Measurements from ENCODE around the gene FNTB. TPM values are rescaled to one million over a fixed set of nuclear protein-coding genes. Genes with fewer than 3 reads are reported as not detected.
A peak's percentile ranks its signal among the peaks of the same experiment; 100 is the strongest.

Gene FNTB
- total RNA-seq, 2 donors from 2014 or later: 17.2 to 21.3 TPM

DNA sequence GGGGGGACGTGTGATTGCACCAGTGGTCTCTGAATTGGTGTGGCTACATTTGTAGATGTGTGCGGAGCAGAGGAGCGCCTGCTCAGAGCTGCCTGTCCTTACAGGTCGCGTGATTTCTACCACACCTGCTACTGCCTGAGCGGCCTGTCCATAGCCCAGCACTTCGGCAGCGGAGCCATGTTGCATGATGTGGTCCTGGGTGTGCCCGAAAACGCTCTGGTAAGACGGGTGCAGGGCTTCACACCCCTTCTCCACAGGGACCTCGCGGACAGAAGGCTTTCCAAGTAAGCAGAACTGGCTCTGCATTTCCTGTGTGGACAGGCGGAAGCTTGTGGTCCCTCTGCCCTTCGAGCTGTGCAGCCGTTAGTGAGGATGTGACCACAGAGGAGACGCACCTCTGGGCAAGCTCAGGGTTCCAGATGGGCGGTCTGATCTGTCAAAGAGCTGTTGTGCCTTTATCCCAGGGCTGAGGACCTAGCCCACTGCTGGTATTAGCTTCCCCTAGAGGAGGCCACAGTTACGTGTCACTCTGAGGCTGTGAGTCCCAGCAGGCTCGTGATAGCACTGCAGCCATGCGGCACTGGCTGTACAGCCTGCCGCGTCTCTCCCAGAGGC is 67.9 kb downstream of the FNTB start:
- 88 to 92% methylated on average over 19 to 23 of the region's 23 CpGs for WGBS, 2 experiments (ENCODE audit: insufficient coverage in 1 of 2, insufficient read length in 1 of 2)

DNA sequence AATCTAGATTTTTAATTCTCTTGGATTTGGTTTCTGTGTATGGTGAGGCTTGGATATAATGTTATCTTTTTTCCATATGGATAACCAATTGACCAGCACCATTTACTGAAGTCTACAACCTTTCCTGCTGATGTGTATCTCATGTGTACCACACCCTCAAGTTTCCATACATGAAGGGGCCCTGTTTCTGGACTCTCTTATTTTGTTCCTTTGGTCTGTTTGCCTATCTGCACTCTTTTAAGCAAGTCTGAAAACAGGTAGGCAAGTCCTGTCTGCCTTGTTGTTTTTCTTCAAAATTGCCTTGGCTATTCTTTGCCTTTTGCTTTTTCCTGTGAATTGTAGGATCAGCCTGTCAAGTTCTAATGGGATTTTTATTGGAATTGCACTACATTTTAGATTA is 71.0 kb downstream of the FNTB start:
- no peak for DNase-seq
- Histone ChIP-seq H3K27me3 (ENCODE audit: control insufficient read depth, insufficient read depth, low read length, poor library complexity, severe bottlenecking) (no peaks in the 10 kb centered on the region), H3K9ac (ENCODE audit: extremely low read depth, low read length, poor library complexity, severe bottlenecking) (no peak overlapping the region), H3K9me3 (ENCODE audit: control insufficient read depth, low read length) (no peaks in the 10 kb centered on the region), H3K27ac (ENCODE audit: low read depth, low read length) (no peak overlapping the region), H3K36me3 (ENCODE audit: control insufficient read depth, insufficient read depth, low read length) (peaks cover 33% of the 10 kb centered on the region), H3K4me3 (ENCODE audit: low read length) (no peak overlapping the region), H3K4me1 (ENCODE audit: control insufficient read depth, insufficient read depth, low read length) (no peaks in the 10 kb centered on the region)
- H3K36me3 Mint-ChIP-seq (ENCODE audit: low read depth): peaks cover 47% of the 10 kb centered on the region
- no peak overlapping the region for H3K4me3 Mint-ChIP-seq
- H3K27ac Mint-ChIP-seq: no peak overlapping the region
- H3K9me3 Mint-ChIP-seq: no peaks in the 10 kb centered on the region
- TF ChIP-seq, protein P1, sequence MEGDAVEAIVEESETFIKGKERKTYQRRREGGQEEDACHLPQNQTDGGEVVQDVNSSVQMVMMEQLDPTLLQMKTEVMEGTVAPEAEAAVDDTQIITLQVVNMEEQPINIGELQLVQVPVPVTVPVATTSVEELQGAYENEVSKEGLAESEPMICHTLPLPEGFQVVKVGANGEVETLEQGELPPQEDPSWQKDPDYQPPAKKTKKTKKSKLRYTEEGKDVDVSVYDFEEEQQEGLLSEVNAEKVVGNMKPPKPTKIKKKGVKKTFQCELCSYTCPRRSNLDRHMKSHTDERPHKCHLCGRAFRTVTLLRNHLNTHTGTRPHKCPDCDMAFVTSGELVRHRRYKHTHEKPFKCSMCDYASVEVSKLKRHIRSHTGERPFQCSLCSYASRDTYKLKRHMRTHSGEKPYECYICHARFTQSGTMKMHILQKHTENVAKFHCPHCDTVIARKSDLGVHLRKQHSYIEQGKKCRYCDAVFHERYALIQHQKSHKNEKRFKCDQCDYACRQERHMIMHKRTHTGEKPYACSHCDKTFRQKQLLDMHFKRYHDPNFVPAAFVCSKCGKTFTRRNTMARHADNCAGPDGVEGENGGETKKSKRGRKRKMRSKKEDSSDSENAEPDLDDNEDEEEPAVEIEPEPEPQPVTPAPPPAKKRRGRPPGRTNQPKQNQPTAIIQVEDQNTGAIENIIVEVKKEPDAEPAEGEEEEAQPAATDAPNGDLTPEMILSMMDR (conservative IDR thresholded peaks at IDR 0.05): no peak
- H3K27me3 Mint-ChIP-seq (ENCODE audit: insufficient read depth): no peaks in the 10 kb centered on the region
- no peaks in the 10 kb centered on the region for H3K4me1 Mint-ChIP-seq

More for the DNA sequence above, 67.9 kb downstream of the FNTB start:
- no peak overlapping the region for H3K27ac Mint-ChIP-seq
- DNase-seq: no peak
- Histone ChIP-seq H3K4me3 (ENCODE audit: low read length) (no peak overlapping the region), H3K9me3 (ENCODE audit: control insufficient read depth, low read length) (no peaks in the 10 kb centered on the region), H3K27me3 (ENCODE audit: control insufficient read depth, insufficient read depth, low read length, poor library complexity, severe bottlenecking) (no peaks in the 10 kb centered on the region), H3K36me3 (ENCODE audit: control insufficient read depth, insufficient read depth, low read length) (peaks cover 20% of the 10 kb centered on the region), H3K27ac (ENCODE audit: low read depth, low read length) (no peak overlapping the region), H3K4me1 (ENCODE audit: control insufficient read depth, insufficient read depth, low read length) (no peaks in the 10 kb centered on the region), H3K9ac (ENCODE audit: extremely low read depth, low read length, poor library complexity, severe bottlenecking) (no peak overlapping the region)
- H3K9me3 Mint-ChIP-seq: no peaks in the 10 kb centered on the region
- H3K4me3 Mint-ChIP-seq: no peak overlapping the region
- peaks cover 32% of the 10 kb centered on the region for H3K36me3 Mint-ChIP-seq (ENCODE audit: low read depth)
- H3K27me3 Mint-ChIP-seq (ENCODE audit: insufficient read depth): no peaks in the 10 kb centered on the region
- TF ChIP-seq, protein P1 (conservative IDR thresholded peaks at IDR 0.05): no peak
- no peaks in the 10 kb centered on the region for H3K4me1 Mint-ChIP-seq

DNA sequence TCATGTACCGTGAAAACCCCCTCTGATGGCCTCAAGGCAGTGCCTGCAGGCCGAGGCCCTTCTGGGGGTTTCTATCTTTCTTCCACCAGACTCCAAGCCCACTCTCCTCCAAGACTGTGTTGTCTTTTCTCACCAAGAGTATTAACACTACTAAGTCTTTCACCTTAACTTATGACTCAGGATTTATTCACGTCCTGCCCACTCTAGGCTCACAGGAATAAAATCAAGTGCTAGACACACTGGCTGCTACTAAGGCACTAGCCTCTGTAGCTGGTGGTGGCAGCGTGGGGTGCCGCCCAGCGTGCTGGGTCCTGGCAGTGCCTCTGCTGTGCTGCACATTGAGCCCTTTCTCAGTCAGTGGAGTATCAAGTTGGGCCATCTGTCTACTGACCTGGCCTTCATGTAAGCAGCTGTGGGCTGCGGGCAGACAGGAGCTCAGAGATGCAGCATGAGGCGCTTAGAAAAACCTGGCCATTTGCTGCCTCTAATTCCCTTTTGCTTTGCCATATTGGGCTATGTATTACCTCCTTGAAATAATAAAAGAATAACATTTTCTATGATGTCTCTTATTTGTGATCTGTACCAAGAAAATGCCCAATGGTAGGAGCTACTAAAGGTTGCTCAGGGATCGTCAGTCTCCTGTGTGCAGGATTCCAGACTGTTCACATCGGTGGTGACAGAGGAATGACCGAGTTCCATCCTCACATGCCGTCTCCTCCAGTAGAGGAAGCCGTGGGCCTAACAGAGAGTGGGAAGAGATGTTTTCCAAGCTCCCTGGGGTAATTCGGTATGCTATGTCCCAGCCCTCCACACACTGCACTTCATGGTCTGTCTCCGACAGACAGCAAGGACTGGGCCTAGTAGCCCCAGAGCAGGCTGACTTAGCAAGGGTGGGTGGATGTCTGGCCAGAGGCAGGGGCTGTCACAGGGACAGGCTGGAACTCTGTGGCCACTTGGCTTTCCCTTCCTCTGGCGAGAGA is 75.7 kb downstream of the FNTB start:
- Mint-ChIP-seq H3K4me1 (no peaks in the 10 kb centered on the region), H3K36me3 (ENCODE audit: low read depth) (peaks cover 63% of the 10 kb centered on the region), H3K27ac (peak overlapping the region; percentile 45), H3K4me3 (no peak overlapping the region), H3K9me3 (no peaks in the 10 kb centered on the region), H3K27me3 (ENCODE audit: insufficient read depth) (no peaks in the 10 kb centered on the region)
- 92 to 94% methylated on average over 9 to 16 of the region's 16 CpGs for WGBS, 2 experiments (ENCODE audit: insufficient coverage in 1 of 2, insufficient read length in 1 of 2)
- Histone ChIP-seq H3K9ac (ENCODE audit: extremely low read depth, low read length, poor library complexity, severe bottlenecking) (no peak overlapping the region), H3K27ac (ENCODE audit: low read depth, low read length) (no peak overlapping the region), H3K9me3 (ENCODE audit: control insufficient read depth, low read length) (peaks cover 3% of the 10 kb centered on the region), H3K4me1 (ENCODE audit: control insufficient read depth, insufficient read depth, low read length) (no peaks in the 10 kb centered on the region), H3K36me3 (ENCODE audit: control insufficient read depth, insufficient read depth, low read length) (peaks cover 46% of the 10 kb centered on the region), H3K4me3 (ENCODE audit: low read length) (no peak overlapping the region), H3K27me3 (ENCODE audit: control insufficient read depth, insufficient read depth, low read length, poor library complexity, severe bottlenecking) (no peaks in the 10 kb centered on the region)
- DNase-seq: no peak
- TF ChIP-seq, protein P1 (conservative IDR thresholded peaks at IDR 0.05): no peak

Measured in endodermal cell (in vitro differentiated cells).